Measurements from ENCODE around the gene TCF7L2. TPM values are rescaled to one million over a fixed set of nuclear protein-coding genes. Genes with fewer than 3 reads are reported as not detected.

The TCF7L2 gene
- total RNA-seq, 1 donor from 2014 or later = 44.4 TPM

GRCh38 chr10:113094114-113094486 lies 144.1 kb downstream of the TCF7L2 start:
- no peak overlapping the region for H3K27ac ChIP-seq
- intact Hi-C loops (cut with DNase I) = no loop called here
- peaks cover 41% of the 10 kb centered on the region for H3K4me1 ChIP-seq
- no peaks in the 10 kb centered on the region for H3K36me3 ChIP-seq
- no peak overlapping the region for H3K4me3 ChIP-seq
- H3K9me3 ChIP-seq = no peaks in the 10 kb centered on the region
- TF ChIP-seq POLR2A (IDR thresholded peaks at IDR 0.05) = no peak
- TF ChIP-seq POLR2AphosphoS5 (IDR thresholded peaks at IDR 0.05; ENCODE audit: insufficient read depth in 1 of 2, low read depth in 1 of 2) = no peak
- TF ChIP-seq CTCF (IDR thresholded peaks at IDR 0.05) = no peak
- DNase-seq (ENCODE audit: extremely low spot score in 2 of 2) = no peak
- H3K27me3 ChIP-seq = no peaks in the 10 kb centered on the region

GRCh38 chr10:113095419-113096127 lies 145.5 kb downstream of the TCF7L2 start:
- intact Hi-C loops (cut with DNase I) = no loop called here
- Histone ChIP-seq H3K4me3 (no peak overlapping the region), H3K36me3 (no peaks in the 10 kb centered on the region), H3K27me3 (no peaks in the 10 kb centered on the region), H3K27ac (peak overlapping the region; percentile 73), H3K4me1 (peaks cover 51% of the 10 kb centered on the region), H3K9me3 (no peaks in the 10 kb centered on the region)
- TF ChIP-seq POLR2A (IDR thresholded peaks at IDR 0.05) = no peak
- no peak for TF ChIP-seq CTCF (IDR thresholded peaks at IDR 0.05)
- TF ChIP-seq POLR2AphosphoS5 (IDR thresholded peaks at IDR 0.05; ENCODE audit: insufficient read depth in 1 of 2, low read depth in 1 of 2) = no peak
- no peak for DNase-seq (ENCODE audit: extremely low spot score in 2 of 2)

- Histone ChIP-seq H3K36me3 (no peaks in the 10 kb centered on the region), H3K4me3 (no peak overlapping the region), H3K27me3 (no peaks in the 10 kb centered on the region), H3K4me1 (peaks cover 51% of the 10 kb centered on the region), H3K27ac (peak overlapping the region; percentile 73), H3K9me3 (no peaks in the 10 kb centered on the region)
- TF ChIP-seq POLR2AphosphoS5 (IDR thresholded peaks at IDR 0.05; ENCODE audit: insufficient read depth in 1 of 2, low read depth in 1 of 2) (no peak), CTCF (IDR thresholded peaks at IDR 0.05) (no peak), POLR2A (IDR thresholded peaks at IDR 0.05) (no peak)
- intact Hi-C loops (cut with DNase I) = no loop called here
- no peak for DNase-seq (ENCODE audit: extremely low spot score in 2 of 2)
Measured at GRCh38 chr10:113096128-113096996, 146.3 kb downstream of the TCF7L2 start.

- TF ChIP-seq POLR2A (IDR thresholded peaks at IDR 0.05) (no peak), POLR2AphosphoS5 (IDR thresholded peaks at IDR 0.05; ENCODE audit: insufficient read depth in 1 of 2, low read depth in 1 of 2) (no peak), CTCF (IDR thresholded peaks at IDR 0.05) (no peak)
- intact Hi-C loops (cut with DNase I) = no loop called here
- H3K4me1 ChIP-seq = peaks cover 51% of the 10 kb centered on the region
- H3K4me3 ChIP-seq = no peak overlapping the region
- H3K36me3 ChIP-seq = no peaks in the 10 kb centered on the region
- DNase-seq (ENCODE audit: extremely low spot score in 2 of 2) = no peak
- peak overlapping the region; percentile 73 for H3K27ac ChIP-seq
- H3K9me3 ChIP-seq = no peaks in the 10 kb centered on the region
- no peaks in the 10 kb centered on the region for H3K27me3 ChIP-seq
Measured at GRCh38 chr10:113097036-113097435, 147.0 kb downstream of the TCF7L2 start.
